ENCODE data around the gene GPI. TPM values are rescaled to one million over a fixed set of nuclear protein-coding genes. Genes with fewer than 3 reads are reported as not detected.

Gene GPI
- total RNA-seq, 1 donor from 2014 or later: 223 TPM

DNA sequence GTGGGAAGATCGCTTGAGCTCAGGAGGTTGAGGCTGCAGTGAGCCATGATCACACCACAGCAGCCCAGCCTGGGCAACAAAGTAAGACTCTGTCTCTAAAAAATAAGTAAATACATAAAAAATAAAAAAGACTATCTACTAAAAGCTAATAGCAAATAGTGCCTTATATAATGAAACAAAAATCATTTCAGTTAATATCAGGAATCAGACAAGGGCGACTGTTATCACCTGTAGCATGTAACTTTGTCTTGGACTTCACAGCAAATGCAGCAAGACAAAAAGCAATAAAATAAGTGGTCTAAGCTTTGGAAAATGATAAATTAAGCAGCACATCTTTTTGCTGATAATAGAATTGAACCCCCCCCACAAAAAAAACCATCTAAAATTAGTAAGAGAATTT, 21.2 kb upstream of the GPI start:
- DNase-seq (ENCODE audit: low read depth): no peak
- H3K36me3 ChIP-seq (ENCODE audit: control insufficient read depth, insufficient read depth, low read length): peaks cover 2% of the 10 kb centered on the region
- TF ChIP-seq, protein P1, sequence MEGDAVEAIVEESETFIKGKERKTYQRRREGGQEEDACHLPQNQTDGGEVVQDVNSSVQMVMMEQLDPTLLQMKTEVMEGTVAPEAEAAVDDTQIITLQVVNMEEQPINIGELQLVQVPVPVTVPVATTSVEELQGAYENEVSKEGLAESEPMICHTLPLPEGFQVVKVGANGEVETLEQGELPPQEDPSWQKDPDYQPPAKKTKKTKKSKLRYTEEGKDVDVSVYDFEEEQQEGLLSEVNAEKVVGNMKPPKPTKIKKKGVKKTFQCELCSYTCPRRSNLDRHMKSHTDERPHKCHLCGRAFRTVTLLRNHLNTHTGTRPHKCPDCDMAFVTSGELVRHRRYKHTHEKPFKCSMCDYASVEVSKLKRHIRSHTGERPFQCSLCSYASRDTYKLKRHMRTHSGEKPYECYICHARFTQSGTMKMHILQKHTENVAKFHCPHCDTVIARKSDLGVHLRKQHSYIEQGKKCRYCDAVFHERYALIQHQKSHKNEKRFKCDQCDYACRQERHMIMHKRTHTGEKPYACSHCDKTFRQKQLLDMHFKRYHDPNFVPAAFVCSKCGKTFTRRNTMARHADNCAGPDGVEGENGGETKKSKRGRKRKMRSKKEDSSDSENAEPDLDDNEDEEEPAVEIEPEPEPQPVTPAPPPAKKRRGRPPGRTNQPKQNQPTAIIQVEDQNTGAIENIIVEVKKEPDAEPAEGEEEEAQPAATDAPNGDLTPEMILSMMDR (IDR thresholded peaks at IDR 0.05; ENCODE audit: insufficient read depth, low read length, poor library complexity, severe bottlenecking): no peak
- no peaks in the 10 kb centered on the region for H3K27me3 ChIP-seq (ENCODE audit: control insufficient read depth, insufficient read depth, low read length)
- no peak overlapping the region for H3K4me3 ChIP-seq (ENCODE audit: low read depth, low read length)

- peaks cover 4% of the 10 kb centered on the region for H3K36me3 ChIP-seq (ENCODE audit: control insufficient read depth, insufficient read depth, low read length)
- DNase-seq (ENCODE audit: low read depth): no peak
- no peaks in the 10 kb centered on the region for H3K27me3 ChIP-seq (ENCODE audit: control insufficient read depth, insufficient read depth, low read length)
- TF ChIP-seq, protein P1 (IDR thresholded peaks at IDR 0.05; ENCODE audit: insufficient read depth, low read length, poor library complexity, severe bottlenecking): peak; percentile 82
- H3K4me3 ChIP-seq (ENCODE audit: low read depth, low read length): no peak overlapping the region
These were observed 19.0 kb upstream of the GPI start for GRCh38 chr19:34345947-34346351.

DNA sequence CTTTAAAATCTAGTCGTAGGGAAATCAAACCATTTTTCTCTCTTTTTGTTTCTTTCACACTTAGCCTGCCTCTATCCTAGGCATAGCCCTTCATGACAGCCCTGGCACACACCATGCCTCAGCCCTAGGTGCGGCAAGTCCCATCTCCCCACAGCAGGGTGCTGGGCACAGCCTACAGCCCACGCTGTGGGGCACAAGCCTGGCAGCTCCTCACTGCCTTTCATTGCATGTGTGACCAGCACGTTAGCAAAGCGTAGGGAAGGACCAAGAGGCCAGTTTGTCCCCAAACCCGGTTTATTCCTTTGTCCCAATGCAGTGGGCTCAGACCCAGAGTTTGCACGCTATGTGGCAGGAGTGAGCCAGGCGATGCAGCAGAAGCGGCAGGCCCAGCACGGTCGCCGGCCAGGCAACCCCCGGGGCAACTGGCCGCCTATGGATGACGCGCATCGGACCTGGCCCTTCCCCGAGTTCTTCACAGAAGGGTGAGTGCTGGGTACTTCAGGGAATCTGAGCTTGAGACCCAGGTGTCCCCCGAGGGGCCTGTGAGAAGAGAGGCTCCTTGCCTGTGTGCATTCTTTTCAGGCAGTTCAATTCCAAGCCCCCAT, 17.3 kb upstream of the GPI start:
- H3K4me3 ChIP-seq (ENCODE audit: low read depth, low read length): no peak overlapping the region
- peaks cover 4% of the 10 kb centered on the region for H3K36me3 ChIP-seq (ENCODE audit: control insufficient read depth, insufficient read depth, low read length)
- DNase-seq (ENCODE audit: low read depth): no peak
- TF ChIP-seq, protein P1 (IDR thresholded peaks at IDR 0.05; ENCODE audit: insufficient read depth, low read length, poor library complexity, severe bottlenecking): no peak
- no peaks in the 10 kb centered on the region for H3K27me3 ChIP-seq (ENCODE audit: control insufficient read depth, insufficient read depth, low read length)

- peaks cover 4% of the 10 kb centered on the region for H3K36me3 ChIP-seq (ENCODE audit: control insufficient read depth, insufficient read depth, low read length)
- no peaks in the 10 kb centered on the region for H3K27me3 ChIP-seq (ENCODE audit: control insufficient read depth, insufficient read depth, low read length)
- no peak overlapping the region for H3K4me3 ChIP-seq (ENCODE audit: low read depth, low read length)
- TF ChIP-seq, protein P1 (IDR thresholded peaks at IDR 0.05; ENCODE audit: insufficient read depth, low read length, poor library complexity, severe bottlenecking): no peak
- no peak for DNase-seq (ENCODE audit: low read depth)
These were observed 16.0 kb upstream of the GPI start for GRCh38 chr19:34348899-34349487.

- H3K36me3 ChIP-seq (ENCODE audit: control insufficient read depth, insufficient read depth, low read length): peaks cover 6% of the 10 kb centered on the region
- no peaks in the 10 kb centered on the region for H3K27me3 ChIP-seq (ENCODE audit: control insufficient read depth, insufficient read depth, low read length)
- no peak for DNase-seq (ENCODE audit: low read depth)
- TF ChIP-seq, protein P1 (IDR thresholded peaks at IDR 0.05; ENCODE audit: insufficient read depth, low read length, poor library complexity, severe bottlenecking): no peak
- no peak overlapping the region for H3K4me3 ChIP-seq (ENCODE audit: low read depth, low read length)
These were observed 14.8 kb upstream of the GPI start for GRCh38 chr19:34350161-34350561.

GRCh38 chr19:34351382-34351826, 13.6 kb upstream of the GPI start:
- H3K27me3 ChIP-seq (ENCODE audit: control insufficient read depth, insufficient read depth, low read length): no peaks in the 10 kb centered on the region
- DNase-seq (ENCODE audit: low read depth): peak; percentile 79
- TF ChIP-seq, protein P1 (IDR thresholded peaks at IDR 0.05; ENCODE audit: insufficient read depth, low read length, poor library complexity, severe bottlenecking): no peak
- peaks cover 6% of the 10 kb centered on the region for H3K36me3 ChIP-seq (ENCODE audit: control insufficient read depth, insufficient read depth, low read length)
- no peak overlapping the region for H3K4me3 ChIP-seq (ENCODE audit: low read depth, low read length)
